HG02981 (cell line): ENCODE data around the gene PLEKHM1.
"Not testable (repeated sequence)": the region's sequence is repeated elsewhere in the genome, so short reads cannot be mapped to it uniquely, and the experiment has no call there.

Experiments
- ATAC-seq: cut with Tn5 transposase; IDR thresholded peaks from one replicate; pipeline ENCODE4 v1.9.1; 2021; ENCODE audit warnings: mild to moderate bottlenecking, moderate library complexity; ENCODE audit not compliant: unreplicated experiment

The PLEKHM1 gene

DNA sequence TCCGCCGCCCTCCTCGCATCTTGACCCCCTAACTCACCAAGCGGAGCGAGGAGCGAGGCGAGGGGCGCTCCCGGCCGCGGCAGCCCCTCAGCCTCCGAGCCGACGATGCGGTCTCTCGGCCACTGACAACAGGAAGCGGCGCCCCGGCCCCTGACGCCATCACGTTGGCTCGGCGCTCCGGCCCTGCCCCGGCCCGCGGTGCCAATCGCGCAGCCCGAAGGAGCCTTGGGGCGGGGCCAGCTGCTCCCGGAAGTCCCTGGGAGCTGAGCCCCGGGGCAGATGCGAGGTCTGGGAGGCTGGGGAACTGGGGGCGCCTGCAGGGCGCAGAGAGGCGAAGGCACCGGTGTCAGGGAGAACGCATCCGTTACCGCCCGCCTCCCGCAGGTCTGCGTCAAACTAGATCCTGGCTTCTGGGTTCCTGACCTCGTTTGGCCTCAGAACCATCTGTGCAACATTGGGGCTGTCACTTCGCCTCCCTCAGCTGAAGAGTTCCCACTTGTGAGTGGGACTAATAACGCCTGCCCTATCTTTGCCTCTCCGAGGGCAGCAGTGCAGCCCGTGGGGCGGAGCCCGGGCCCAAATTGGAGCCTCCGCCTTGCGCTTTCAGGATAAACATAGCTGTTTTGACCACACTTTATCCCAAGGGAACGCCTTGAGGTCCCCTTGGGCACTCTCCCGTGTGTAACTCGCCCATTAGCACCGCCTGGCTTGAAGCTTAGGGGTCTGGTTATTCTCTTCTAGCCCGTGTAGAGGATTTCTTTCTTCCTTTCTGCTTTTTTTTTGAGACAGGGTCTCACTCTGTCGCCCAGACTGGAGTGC is at the start of gene PLEKHM1:
Gene PLEKHM1, minus strand, starts transcription at position 107 of the 819 bp plus-strand sequence. CDS start 8,237 bp downstream, outside the sequence.
- peak; percentile 95 for ATAC-seq

DNA sequence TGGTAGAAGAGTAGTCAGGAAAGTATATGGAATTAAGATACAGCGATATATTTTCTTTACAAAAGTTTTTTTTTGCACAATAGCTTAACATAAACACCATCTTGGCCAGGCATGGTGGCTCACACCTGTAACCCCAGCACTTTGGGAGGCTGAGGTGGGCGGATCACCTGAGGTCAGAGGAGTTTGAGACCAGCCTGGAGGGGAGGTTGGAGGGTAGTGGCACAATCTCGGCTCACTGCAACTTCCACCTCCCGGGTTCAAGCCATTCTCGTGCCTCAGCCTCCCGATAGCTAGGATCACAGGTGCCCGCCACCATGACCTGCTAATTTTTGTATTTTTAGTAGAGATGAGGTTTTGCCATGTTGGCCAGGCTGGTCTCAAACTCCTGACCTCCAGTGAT is 47.6 kb upstream of the PLEKHM1 start:
- not testable (repeated sequence) for ATAC-seq

DNA sequence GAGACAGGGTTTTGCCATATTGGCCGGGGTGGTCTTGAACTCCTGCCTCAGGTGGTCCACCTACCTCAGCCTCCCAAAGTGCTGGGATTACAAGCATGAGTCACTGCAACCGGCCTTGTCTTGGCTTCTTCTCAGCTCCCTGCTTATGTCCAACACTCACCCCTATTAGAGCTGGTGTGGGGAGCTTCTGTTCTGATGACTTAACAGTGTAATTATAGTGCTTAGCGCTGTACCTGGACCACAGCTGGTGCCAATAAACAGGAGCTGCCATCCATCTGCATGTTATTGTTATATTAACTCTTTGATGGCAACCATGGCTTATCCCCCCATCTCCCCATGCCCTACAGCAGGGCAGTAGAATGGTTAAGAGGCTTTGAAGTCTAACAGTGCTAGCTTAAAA is 15.6 kb upstream of the PLEKHM1 start:
- ATAC-seq: not testable (repeated sequence)

DNA sequence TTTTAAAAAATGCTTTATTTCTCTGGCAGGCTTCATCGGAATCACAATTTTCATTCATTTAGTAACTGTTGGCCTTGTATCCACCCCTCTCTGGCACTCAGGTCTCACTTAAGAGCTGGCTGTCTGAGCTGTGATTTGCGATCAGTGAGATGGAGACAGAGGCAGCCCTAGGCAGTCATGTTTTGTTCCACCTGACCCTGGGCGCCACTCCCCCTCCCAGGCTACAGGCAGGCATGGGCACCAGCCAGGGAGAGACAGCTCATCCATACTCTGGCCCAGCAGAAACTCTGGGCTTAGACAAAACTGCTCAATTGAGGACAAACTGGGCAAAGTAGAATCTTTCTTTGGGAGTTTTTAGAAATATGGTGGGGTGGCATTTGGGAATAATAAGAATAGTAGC is 14.7 kb upstream of the PLEKHM1 start:
- not testable (repeated sequence) for ATAC-seq

DNA sequence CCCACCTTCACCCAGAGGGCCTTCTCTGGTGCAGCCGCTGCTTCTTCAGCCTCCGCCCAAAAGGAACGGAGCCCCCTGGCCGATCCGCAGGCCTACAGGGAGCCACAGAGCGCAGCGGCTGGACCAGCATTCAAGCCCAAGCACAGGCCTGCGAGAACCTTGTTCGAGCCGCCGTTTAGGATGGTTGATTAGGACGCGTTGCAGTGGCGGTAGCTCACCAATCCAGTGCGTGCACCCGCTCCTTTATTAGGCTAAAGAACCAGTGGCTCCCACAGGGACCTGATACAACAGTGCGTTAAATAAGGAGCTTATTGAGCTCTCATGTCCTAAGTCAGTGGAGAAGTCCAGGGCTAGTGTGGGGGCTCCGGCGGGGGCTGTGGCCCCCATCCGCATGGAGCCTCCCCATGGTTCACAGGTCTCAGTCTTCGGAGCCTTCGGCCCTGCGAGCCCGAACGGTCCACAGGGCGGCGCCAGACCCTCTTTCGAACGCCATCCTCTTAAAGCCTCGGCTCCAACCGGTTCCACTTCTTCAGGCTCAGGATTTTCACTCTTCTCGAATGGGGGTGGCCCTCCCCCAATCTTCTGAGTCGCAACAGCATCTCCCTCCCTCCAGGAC is 10.7 kb upstream of the PLEKHM1 start:
- not testable (repeated sequence) for ATAC-seq

DNA sequence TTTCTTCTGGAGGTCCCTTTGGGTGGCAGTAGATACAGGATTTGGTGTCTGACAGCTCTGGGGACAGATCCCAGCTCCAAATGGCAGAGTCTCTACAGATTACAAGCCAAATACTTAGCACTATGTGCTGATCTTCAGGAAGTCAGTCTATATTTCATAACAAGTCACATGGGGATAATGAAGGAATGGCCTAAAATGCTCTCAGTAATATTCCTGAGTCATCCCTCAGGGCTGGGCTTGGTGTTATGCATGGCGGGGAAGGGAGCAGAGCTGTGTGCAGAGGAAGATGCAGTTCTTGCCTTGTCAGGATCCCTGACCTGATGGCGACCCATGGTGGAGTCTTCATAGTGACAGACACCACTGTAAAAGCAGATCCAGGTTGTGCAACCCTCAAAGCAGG is 10.0 kb upstream of the PLEKHM1 start:
- not testable (repeated sequence) for ATAC-seq

DNA sequence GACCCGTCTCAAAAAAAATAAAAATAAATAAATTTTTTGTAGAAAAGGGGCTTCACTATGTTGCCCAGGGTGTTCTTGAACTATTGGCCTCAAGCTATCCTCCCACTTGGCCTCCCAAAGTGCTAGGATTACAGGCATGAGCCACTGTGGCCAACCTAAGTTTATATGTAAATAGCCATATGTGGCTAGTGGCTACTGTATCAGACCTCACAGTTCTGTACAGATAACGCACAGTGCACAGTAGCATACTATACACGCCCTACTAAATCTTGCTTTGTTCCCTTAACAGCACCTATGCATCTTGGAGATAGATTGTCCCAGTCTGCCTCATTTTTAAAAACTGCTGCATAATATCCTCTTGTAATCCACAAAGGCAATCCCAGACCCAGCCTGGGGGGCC is 8.7 kb upstream of the PLEKHM1 start:
- ATAC-seq: not testable (repeated sequence)

DNA sequence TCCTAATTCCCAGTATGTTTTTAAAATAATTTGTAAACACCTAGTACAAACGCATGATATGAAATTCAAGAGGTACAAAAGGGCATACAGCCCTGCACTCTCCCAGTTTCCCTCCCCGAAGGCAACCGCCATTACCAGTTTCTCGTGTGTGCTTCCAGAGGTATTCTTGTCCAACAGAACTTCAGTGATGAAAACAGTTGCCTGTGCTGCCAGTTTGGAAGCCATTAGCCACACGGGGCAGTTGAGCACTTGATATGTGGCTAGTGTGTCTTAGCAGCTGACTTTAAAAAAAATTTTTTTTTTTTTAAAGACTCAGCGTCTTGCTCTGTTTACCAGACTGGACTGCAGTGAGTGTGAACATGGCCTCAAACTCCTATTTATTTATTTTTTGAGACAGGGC is 7.9 kb upstream of the PLEKHM1 start:
- not testable (repeated sequence) for ATAC-seq

DNA sequence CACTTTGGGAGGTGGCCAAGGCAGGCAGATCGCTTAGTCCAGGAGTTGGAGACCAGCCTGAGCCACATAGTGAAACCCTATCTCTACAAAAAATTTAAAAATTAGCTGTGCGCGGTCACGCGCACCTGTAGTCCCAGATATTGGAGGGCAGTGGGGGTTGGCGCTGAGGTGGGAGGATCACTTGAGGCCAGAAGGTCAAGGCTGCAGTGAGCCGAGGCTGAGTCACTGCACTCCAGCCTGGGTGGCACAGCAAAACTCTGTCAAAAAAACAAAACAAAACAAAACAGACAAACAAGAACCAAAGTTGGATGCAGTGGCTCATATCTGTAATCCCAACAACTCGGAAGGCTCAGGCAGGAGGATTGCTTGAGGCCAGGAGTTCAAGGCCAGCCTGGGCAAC is 6.9 kb upstream of the PLEKHM1 start:
- not testable (repeated sequence) for ATAC-seq

DNA sequence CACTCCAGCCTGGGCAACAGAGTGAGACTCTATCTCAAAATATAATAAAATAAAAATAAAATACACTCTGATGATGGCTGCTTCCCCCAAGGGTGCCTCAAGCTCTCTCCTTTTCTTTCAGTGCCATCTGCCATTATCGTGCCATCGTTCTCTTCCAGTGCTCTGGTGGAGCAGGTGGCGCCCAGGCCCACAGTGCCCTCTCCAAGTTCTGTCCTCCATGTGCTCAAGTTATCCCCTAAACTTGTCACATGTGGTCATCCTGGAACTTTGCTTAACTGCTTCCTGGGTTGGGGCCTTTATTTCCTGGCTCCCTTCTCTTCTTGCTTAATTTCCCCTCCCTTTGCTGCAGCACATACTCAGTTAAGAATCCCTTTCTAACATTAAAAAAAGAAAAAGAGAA is 6.0 kb upstream of the PLEKHM1 start:
- ATAC-seq: not testable (repeated sequence)

DNA sequence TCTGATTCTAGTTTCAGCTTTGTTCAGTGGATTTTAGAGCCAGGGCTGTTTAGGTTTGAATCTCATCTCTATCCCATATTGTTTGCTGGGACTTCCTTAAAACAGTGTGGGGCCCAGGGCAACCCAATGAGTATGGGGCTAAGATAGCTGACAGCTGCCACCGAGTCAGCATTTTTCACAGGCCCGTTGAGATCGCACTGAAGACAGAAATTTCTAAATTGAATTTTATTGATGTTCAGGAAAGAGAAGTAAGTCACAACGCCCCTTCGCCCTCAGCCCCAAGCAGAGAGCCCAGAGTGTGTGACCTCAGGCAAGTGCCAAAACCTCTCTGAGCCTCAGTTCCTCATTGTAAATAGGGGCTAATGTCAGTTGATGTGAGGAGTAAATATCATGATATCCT is 4.0 kb upstream of the PLEKHM1 start:
- ATAC-seq: not testable (repeated sequence)

DNA sequence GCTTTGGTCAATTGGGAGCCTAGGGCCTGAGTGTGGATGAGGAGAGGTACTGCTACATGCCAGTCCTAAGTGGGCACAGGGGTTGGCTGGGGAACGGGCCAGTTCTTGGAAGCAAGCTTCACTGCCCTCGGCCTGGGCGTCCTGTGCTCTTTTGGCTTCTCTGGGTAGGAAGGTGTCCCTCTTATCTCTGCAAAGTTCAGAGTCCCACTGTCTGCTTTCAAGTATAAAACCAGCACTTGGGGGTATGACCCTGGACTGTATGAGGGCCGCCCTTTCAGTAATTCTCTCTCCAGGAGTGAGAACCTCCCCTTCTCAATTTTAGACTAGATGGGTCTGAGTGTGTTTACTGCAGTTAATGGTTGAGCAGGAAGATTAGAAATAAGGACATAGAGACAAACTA is 1.6 kb upstream of the PLEKHM1 start:
- not testable (repeated sequence) for ATAC-seq

DNA sequence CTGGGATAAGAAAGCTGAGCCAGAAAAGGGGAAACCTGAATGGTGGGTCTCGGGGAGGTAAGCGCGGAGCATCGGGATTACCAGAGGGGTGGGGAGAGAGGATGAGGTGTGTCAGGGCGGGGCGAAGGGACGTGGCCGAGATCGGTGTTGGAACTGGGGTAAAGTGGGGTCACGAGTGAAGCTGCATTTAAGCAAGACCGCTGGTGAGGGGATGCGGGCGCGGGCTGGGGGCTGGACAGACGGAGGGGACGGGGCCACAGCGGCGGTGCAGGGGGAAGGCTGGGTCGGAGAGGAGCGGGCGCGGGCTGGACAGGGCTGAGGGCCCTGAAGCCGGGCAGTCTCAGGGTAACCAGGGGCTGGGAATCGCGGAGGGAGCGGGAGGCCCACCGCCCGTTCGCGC is 323 bp downstream of the PLEKHM1 start:
- ATAC-seq: peak; percentile 16

DNA sequence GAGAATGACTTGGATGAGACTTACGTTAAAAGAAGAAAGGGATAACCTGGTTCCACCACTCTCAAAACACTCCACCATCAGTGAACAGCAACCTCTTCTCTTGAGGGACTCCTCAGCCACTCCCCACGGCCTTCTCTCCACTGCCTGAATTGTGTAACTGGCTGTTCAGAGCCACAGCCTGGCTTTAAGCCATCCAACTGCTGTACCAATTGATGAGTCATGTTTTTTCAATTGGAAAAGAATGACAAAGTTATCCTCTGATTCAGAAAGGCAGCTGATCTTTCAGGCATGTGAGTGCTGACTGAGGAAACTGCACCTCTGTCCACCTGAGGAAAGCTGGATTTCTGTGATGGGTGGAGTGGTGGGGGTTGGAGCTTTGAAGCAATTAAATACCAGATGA is 2.8 kb downstream of the PLEKHM1 start:
- ATAC-seq: not testable (repeated sequence)

DNA sequence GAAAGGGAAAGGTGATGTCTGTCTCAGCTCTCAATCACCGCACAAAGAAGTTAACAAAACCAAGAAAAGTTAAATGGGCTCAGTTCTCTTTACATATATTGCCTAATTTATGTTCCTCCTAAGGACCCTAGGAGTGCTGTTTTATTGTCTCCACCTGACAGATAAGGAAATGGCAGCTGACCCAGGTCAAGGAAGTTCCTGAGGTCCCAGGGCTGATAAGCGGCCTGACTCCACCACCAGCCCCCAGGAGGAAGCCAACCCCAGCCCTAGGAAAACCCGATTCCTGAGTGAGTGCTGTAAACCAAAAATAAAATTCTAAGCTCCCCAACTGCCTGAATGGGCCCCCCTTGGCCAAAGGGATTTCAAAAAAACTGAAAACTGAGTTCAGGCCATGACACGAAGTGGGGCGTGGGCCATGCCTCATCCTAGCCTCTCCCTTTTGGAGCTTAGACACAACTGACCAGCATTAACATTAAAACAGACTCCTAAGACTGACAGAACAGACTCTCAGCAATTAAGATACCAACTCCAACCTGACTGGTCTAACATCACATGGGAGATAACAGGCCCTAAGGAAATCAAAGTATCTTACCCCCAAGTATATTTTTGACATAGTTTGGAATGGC is 6.8 kb downstream of the PLEKHM1 start:
- ATAC-seq: not testable (repeated sequence)

DNA sequence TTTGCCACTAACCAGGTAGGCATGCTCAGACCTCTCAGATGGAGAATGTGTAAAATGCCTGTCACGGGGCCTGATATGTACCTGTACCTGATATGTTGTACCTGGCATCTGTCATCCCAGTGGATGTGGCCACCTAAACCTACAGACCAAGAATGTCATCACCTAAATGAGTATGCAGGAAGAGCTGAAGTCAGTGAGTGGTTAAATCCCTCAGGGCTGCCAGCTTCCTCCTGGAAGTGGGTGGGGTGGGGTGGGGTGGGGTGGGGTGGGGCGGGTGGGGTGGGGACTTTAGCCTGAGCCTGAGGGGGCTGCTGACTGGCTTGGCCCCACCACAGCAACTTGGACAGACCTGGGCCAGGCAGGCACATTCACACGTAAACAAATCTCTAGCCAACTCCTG is 7.3 kb downstream of the PLEKHM1 start:
- not testable (repeated sequence) for ATAC-seq

DNA sequence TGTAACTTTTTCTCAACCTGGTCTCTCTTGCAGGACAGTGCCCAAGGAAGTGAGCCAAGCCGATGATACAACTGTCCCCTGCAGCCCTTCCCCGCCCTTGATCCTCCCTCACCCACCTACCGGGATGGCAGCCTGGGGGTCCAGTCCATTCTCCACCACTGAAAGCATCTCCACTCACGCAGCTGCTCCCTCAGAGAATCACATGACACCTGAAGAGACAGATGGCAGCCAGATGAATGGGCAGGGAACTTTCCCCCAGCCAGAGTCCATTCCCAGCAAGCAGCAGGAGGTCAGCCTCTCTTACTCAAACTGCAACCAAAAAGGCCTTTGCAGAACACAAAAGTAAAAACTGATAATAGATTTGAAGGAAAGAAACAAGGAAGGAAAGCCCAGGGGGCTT is 8.2 kb downstream of the PLEKHM1 start:
- not testable (repeated sequence) for ATAC-seq

DNA sequence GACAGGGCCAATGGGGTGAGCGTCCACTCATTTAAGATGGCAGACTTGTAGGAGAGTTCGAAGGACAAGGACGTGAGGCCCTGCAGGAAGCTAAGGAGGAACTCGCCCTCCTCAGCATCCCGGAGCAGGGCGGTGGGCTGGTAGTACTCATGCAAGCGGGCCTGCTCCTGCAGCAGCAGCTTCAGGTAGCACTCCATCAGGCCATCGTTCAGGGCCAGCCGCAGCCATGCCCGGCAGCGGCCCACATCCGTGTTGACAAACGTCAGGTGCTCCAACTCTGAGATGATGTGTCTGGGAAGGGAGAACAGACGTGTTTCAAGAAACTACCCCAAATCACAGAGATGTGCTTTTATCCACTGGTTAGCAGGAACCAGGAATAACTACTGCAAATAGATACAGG is 15.1 kb downstream of the PLEKHM1 start:
- ATAC-seq: not testable (repeated sequence)

DNA sequence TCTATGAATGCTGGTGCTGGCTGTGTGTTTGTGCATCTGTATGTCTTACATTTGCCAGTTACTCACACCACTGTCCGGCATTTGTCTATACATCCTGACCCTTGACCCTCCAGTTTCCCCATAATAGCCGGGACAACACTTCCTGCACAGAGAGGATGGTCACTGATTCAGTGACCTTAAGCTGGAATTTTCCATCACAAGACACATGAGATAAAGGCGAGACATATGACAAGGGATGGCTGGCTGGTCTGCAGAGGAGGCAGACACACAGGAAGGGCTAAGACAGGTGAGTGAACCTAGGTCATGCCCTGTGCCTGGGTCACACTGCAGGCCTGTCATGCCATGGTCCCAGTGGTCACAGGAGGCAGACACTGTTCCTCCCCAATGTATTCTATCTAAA is 18.3 kb downstream of the PLEKHM1 start:
- ATAC-seq: not testable (repeated sequence)

DNA sequence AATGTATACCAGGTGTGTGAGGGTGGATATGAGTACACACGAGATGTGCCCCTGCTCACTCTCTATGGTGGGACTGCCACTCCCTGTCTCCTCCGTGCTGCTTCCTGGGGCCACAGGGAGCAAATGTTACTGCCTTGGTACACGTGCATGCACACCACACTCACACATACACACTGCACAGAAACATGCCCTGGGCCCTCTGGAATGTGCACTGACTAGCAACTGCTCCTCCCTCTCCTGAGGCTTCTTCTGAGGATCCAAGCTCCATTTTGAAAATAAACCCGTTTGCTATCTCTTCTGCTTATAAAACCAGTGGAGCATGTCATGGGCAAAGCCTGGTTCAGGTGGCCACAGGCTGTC is 21.3 kb downstream of the PLEKHM1 start:
- not testable (repeated sequence) for ATAC-seq

DNA sequence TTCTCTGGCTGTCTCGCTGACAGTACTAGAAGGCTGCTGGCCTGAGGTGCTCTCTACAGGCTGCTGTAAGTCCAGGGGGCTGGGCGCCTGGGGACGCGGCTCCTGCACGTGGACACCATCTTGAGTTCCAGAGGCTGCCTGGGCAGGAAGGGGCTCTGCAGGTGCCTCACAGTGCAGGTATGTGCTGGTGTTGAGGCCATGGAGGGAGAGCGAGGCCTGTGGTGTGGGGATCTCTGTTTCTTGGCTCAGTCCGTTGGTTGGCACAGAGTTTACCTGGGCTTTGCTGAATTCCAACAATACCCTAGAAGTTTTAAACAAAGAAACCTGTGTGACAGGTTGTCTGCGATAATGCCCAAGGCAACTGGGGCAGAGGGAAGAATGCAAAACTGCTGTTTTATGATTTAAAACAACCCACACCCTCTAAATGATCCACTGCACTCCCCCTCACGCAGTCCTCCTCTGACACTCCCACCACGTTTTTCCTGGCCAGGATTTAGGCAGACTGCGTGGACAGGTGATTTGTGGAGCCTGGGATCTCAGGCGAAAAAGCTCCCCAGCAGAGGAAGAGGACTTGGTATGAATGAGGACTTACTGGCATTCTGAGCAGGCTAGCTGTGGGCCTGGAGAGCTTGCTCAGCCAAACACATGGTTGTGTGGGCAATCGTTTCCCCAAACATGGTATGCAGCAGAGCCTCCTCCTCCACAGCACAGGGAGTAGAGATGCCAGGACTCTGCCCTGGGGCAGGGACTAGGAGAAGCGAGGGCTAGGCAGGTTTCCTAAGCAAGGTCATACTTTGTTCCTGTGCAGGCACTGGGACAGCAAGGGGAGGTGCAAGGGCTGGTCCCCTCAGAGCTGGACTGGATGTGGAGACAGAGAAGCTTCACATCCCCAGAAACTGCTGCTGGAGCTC is 22.0 kb downstream of the PLEKHM1 start:
- ATAC-seq: not testable (repeated sequence)
